Measurements from ENCODE around the gene P2RX6. TPM values are rescaled to one million over a fixed set of nuclear protein-coding genes. Genes with fewer than 3 reads are reported as not detected.
"Not testable (repeated sequence)": the region's sequence is repeated elsewhere in the genome, so short reads cannot be mapped to it uniquely, and the experiment has no call there.

Gene P2RX6
- total RNA-seq, 1 donor from 2014 or later: 4.5 TPM

DNA sequence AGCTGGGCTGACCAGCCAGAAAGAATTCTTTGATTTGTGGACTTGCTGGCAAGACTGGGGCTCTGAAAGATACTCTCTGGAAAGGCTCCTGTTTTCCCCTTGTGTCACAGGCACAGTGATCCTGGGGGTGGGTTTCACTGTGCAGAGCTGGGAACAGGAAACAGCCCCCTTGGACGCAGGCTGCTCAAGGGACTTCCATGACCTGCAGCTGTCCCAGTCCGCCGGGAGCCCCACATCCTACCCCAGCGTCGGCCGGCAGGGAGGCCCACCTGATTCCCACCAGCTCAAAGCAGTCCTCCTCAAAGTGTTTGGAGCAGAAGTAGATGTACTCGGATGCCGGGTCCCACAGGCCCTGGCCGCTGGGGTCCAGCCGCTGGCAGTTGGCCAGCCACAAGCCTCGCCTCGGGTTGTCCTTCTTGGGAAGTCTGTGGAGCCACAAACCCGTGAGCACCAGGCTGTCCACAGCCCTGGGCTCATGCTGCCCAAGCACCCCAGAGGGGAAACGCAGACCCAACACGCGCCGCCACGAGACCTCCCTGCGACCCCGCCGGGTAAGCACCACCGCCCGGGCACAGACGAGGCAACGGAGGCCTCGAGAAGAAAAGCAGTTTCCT is 13.9 kb upstream of the P2RX6 start:
- H3K36me3 Mint-ChIP-seq (ENCODE audit: low read depth): no peaks in the 10 kb centered on the region
- peaks cover 5% of the 10 kb centered on the region for H3K27me3 Mint-ChIP-seq (ENCODE audit: low read depth)
- TF ChIP-seq, protein P1, sequence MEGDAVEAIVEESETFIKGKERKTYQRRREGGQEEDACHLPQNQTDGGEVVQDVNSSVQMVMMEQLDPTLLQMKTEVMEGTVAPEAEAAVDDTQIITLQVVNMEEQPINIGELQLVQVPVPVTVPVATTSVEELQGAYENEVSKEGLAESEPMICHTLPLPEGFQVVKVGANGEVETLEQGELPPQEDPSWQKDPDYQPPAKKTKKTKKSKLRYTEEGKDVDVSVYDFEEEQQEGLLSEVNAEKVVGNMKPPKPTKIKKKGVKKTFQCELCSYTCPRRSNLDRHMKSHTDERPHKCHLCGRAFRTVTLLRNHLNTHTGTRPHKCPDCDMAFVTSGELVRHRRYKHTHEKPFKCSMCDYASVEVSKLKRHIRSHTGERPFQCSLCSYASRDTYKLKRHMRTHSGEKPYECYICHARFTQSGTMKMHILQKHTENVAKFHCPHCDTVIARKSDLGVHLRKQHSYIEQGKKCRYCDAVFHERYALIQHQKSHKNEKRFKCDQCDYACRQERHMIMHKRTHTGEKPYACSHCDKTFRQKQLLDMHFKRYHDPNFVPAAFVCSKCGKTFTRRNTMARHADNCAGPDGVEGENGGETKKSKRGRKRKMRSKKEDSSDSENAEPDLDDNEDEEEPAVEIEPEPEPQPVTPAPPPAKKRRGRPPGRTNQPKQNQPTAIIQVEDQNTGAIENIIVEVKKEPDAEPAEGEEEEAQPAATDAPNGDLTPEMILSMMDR (conservative IDR thresholded peaks at IDR 0.05): no peak
- peak; percentile 28 for DNase-seq (ENCODE audit: low read depth, low spot score)
- H3K4me3 Mint-ChIP-seq: peak overlapping the region; percentile 98
- no peaks in the 10 kb centered on the region for H3K9me3 Mint-ChIP-seq
- peaks cover 26% of the 10 kb centered on the region for H3K4me1 Mint-ChIP-seq
- peak overlapping the region; percentile 97 for H3K27ac Mint-ChIP-seq (ENCODE audit: unreplicated experiment)

GRCh38 chr22:21001601-21002325 is 13.2 kb upstream of the P2RX6 start, which contains the start of gene THAP7:
Gene THAP7, minus strand, starts transcription at chr22:21002118. Its CDS starts 207 bp downstream, at chr22:21001911.
- Mint-ChIP-seq H3K4me1 (peaks cover 26% of the 10 kb centered on the region), H3K9me3 (no peaks in the 10 kb centered on the region), H3K36me3 (ENCODE audit: low read depth) (no peaks in the 10 kb centered on the region), H3K27ac (ENCODE audit: unreplicated experiment) (peak within 1 kb of the TSS; percentile 99), H3K27me3 (ENCODE audit: low read depth) (peaks cover 5% of the 10 kb centered on the region), H3K4me3 (peak within 1 kb of the TSS; percentile 98)
- DNase-seq (ENCODE audit: low read depth, low spot score): peak; percentile 91
- TF ChIP-seq, protein P1 (conservative IDR thresholded peaks at IDR 0.05): no peak

DNA sequence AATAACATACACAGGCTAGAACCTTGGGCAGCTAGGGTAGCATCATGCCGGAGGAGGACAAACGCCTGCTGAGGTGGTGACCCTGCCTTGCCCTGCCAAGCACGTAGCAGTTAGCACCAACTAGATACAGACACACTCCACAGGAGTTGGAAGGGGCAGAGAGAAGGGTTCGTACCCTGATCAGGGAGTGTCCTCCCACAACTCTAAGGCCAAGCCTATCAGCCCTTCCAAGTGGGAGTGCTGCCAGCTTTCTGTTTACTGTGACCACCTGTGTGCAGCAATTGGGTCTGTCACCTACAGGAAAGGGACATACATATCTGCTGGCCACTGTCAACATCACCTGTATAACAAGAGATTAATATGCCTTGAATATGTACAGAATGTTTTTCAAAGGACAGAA is 11.2 kb upstream of the P2RX6 start:
- Mint-ChIP-seq H3K27ac (ENCODE audit: unreplicated experiment) (no peak overlapping the region), H3K27me3 (ENCODE audit: low read depth) (peaks cover 5% of the 10 kb centered on the region), H3K9me3 (no peaks in the 10 kb centered on the region), H3K36me3 (ENCODE audit: low read depth) (no peaks in the 10 kb centered on the region), H3K4me3 (peak overlapping the region; percentile 98), H3K4me1 (peaks cover 26% of the 10 kb centered on the region)
- DNase-seq (ENCODE audit: low read depth, low spot score): no peak
- TF ChIP-seq, protein P1 (conservative IDR thresholded peaks at IDR 0.05): no peak

DNA sequence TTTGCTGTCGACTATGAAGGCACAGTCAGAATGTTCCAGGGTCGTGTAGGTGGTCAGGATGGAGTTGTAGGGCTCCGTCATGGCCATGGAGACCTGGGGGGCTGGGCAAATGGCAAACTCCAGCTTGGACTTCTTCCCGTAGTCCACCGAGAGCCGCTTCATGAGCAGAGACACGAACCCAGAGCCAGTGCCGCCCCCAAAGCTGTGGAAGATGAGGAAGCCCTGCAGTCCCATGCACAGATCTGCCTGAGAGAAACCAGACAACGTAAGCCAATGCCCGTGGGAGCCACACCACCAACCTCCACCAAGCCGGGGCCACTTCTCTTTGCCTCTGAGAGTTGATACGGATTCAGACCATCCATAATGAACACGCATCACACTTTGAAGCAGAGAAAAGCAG is 5.8 kb upstream of the P2RX6 start:
- Mint-ChIP-seq H3K4me1 (peaks cover 12% of the 10 kb centered on the region), H3K4me3 (peak overlapping the region; percentile 48)

GRCh38 chr22:21009638-21010425 is 5.1 kb upstream of the P2RX6 start:
- H3K4me1 Mint-ChIP-seq: peaks cover 18% of the 10 kb centered on the region
- no peaks in the 10 kb centered on the region for H3K9me3 Mint-ChIP-seq
- no peak overlapping the region for H3K27ac Mint-ChIP-seq (ENCODE audit: unreplicated experiment)
- H3K27me3 Mint-ChIP-seq (ENCODE audit: low read depth): no peaks in the 10 kb centered on the region
- DNase-seq (ENCODE audit: low read depth, low spot score): peak; percentile 28
- TF ChIP-seq, protein P1 (conservative IDR thresholded peaks at IDR 0.05): no peak
- H3K4me3 Mint-ChIP-seq: peak overlapping the region; percentile 48
- H3K36me3 Mint-ChIP-seq (ENCODE audit: low read depth): no peaks in the 10 kb centered on the region

More for the DNA sequence above, 5.8 kb upstream of the P2RX6 start:
- not testable (repeated sequence) for H3K36me3 Mint-ChIP-seq (ENCODE audit: low read depth); H3K9me3 Mint-ChIP-seq; DNase-seq (ENCODE audit: low read depth, low spot score); H3K27me3 Mint-ChIP-seq (ENCODE audit: low read depth); H3K27ac Mint-ChIP-seq (ENCODE audit: unreplicated experiment)

All from neural crest cell (in vitro differentiated cells).